ENCODE data around the gene TSKU.
"Not testable (repeated sequence)": the region's sequence is repeated elsewhere in the genome, so short reads cannot be mapped to it uniquely, and the experiment has no call there.

Gene TSKU

GRCh38 chr11:76790251-76790650 lies 7.1 kb downstream of the TSKU start:
- H4K91ac ChIP-seq (ENCODE audit: low read length), result no peak overlapping the region
- no peak overlapping the region for H2AFZ ChIP-seq (ENCODE audit: low read depth, low read length)
- H3K27me3 ChIP-seq (ENCODE audit: control insufficient read depth in 1 of 2, insufficient read depth in 1 of 2, low read length in 2 of 2), result no peaks in the 10 kb centered on the region
- H3K4me3 ChIP-seq (ENCODE audit: insufficient read depth in 1 of 2, low read depth in 1 of 2, low read length in 2 of 2), result no peak overlapping the region
- no peak overlapping the region for H3K18ac ChIP-seq (ENCODE audit: low read depth in 1 of 2, low read length in 2 of 2)
- no peak overlapping the region for H3K27ac ChIP-seq (ENCODE audit: low read length, poor library complexity, severe bottlenecking)
- H3K9ac ChIP-seq (ENCODE audit: low read length), result no peak overlapping the region
- peak overlapping the region in 1 of 2 experiments; percentile 79 for H3K23ac ChIP-seq (ENCODE audit: low read length in 2 of 2)
- H2BK120ac ChIP-seq (ENCODE audit: low read depth, low read length), result no peak overlapping the region
- no peak overlapping the region for H3K14ac ChIP-seq (ENCODE audit: low read length in 2 of 2)
- no peak overlapping the region for H4K8ac ChIP-seq (ENCODE audit: low read length)
- no peak overlapping the region for H2BK5ac ChIP-seq (ENCODE audit: low read depth, low read length, poor library complexity, severe bottlenecking)
- H3K4me2 ChIP-seq (ENCODE audit: low read length, poor library complexity, severe bottlenecking), result no peak overlapping the region
- H2BK12ac ChIP-seq (ENCODE audit: low read length in 2 of 2), result no peak overlapping the region
- peaks cover 24% of the 10 kb centered on the region for H3K79me1 ChIP-seq (replicated peaks; ENCODE audit: low read length, poor library complexity, severe bottlenecking)
- no peaks in the 10 kb centered on the region for H3K9me3 ChIP-seq (ENCODE audit: control insufficient read depth, low read length)
- H3K4ac ChIP-seq (ENCODE audit: low read depth in 1 of 2, low read length in 2 of 2), result no peak overlapping the region
- H3K36me3 ChIP-seq (ENCODE audit: control insufficient read depth in 1 of 2, insufficient read depth in 2 of 2, low read depth in 1 of 2, low read length in 2 of 2), result peaks cover 11 to 40% of the 10 kb centered on the region in 2 experiments
- no peak for DNase-seq
- H2BK15ac ChIP-seq (ENCODE audit: low read depth, poor library complexity, severe bottlenecking), result no peak overlapping the region
- no peak overlapping the region for H2AK5ac ChIP-seq (ENCODE audit: low read length, severe bottlenecking)
- 87% methylated on average over 5 of the region's 5 CpGs for WGBS
- H3K4me1 ChIP-seq (ENCODE audit: control insufficient read depth, insufficient read depth, low read depth, low read length), result peaks cover 62% of the 10 kb centered on the region

GRCh38 chr11:76791002-76791770 lies 8.0 kb downstream of the TSKU start:
- not testable (repeated sequence) for H3K4ac ChIP-seq (ENCODE audit: low read depth in 1 of 2, low read length in 2 of 2); H4K8ac ChIP-seq (ENCODE audit: low read length); H3K23ac ChIP-seq (ENCODE audit: low read length in 2 of 2); H3K9me3 ChIP-seq (ENCODE audit: control insufficient read depth, low read length); H3K18ac ChIP-seq (ENCODE audit: low read depth in 1 of 2, low read length in 2 of 2); H3K9ac ChIP-seq (ENCODE audit: low read length); H3K27me3 ChIP-seq (ENCODE audit: control insufficient read depth in 1 of 2, insufficient read depth in 1 of 2, low read length in 2 of 2); H3K27ac ChIP-seq (ENCODE audit: low read length, poor library complexity, severe bottlenecking); H2BK120ac ChIP-seq (ENCODE audit: low read depth, low read length); H3K4me2 ChIP-seq (ENCODE audit: low read length, poor library complexity, severe bottlenecking); H2AFZ ChIP-seq (ENCODE audit: low read depth, low read length); H3K4me3 ChIP-seq (ENCODE audit: insufficient read depth in 1 of 2, low read depth in 1 of 2, low read length in 2 of 2); DNase-seq; H2BK5ac ChIP-seq (ENCODE audit: low read depth, low read length, poor library complexity, severe bottlenecking); H4K91ac ChIP-seq (ENCODE audit: low read length); H3K14ac ChIP-seq (ENCODE audit: low read length in 2 of 2); H2BK15ac ChIP-seq (ENCODE audit: low read depth, poor library complexity, severe bottlenecking); H2BK12ac ChIP-seq (ENCODE audit: low read length in 2 of 2); H2AK5ac ChIP-seq (ENCODE audit: low read length, severe bottlenecking)
- Histone ChIP-seq H3K79me1 (replicated peaks; ENCODE audit: low read length, poor library complexity, severe bottlenecking) (peaks cover 31% of the 10 kb centered on the region), H3K4me1 (ENCODE audit: control insufficient read depth, insufficient read depth, low read depth, low read length) (peaks cover 62% of the 10 kb centered on the region), H3K36me3 (ENCODE audit: control insufficient read depth in 1 of 2, insufficient read depth in 2 of 2, low read depth in 1 of 2, low read length in 2 of 2) (peaks cover 18 to 49% of the 10 kb centered on the region in 2 experiments)
- WGBS, result 92% methylated on average over 4 of the region's 4 CpGs

GRCh38 chr11:76791861-76792260 lies 8.7 kb downstream of the TSKU start:
- no peak overlapping the region for H2AK5ac ChIP-seq (ENCODE audit: low read length, severe bottlenecking)
- H2BK120ac ChIP-seq (ENCODE audit: low read depth, low read length), result no peak overlapping the region
- no peak overlapping the region for H4K91ac ChIP-seq (ENCODE audit: low read length)
- no peak overlapping the region for H2BK12ac ChIP-seq (ENCODE audit: low read length in 2 of 2)
- H3K9ac ChIP-seq (ENCODE audit: low read length), result no peak overlapping the region
- H3K4me3 ChIP-seq (ENCODE audit: insufficient read depth in 1 of 2, low read depth in 1 of 2, low read length in 2 of 2), result no peak overlapping the region
- no peak overlapping the region for H3K27ac ChIP-seq (ENCODE audit: low read length, poor library complexity, severe bottlenecking)
- WGBS, result 93% methylated on average over 6 of the region's 6 CpGs
- no peak overlapping the region for H3K14ac ChIP-seq (ENCODE audit: low read length in 2 of 2)
- peak overlapping the region in 1 of 2 experiments; percentile 18 for H3K18ac ChIP-seq (ENCODE audit: low read depth in 1 of 2, low read length in 2 of 2)
- H3K4ac ChIP-seq (ENCODE audit: low read depth in 1 of 2, low read length in 2 of 2), result no peak overlapping the region
- H3K36me3 ChIP-seq (ENCODE audit: control insufficient read depth in 1 of 2, insufficient read depth in 2 of 2, low read depth in 1 of 2, low read length in 2 of 2), result peaks cover 25 to 55% of the 10 kb centered on the region in 2 experiments
- no peak overlapping the region for H4K8ac ChIP-seq (ENCODE audit: low read length)
- H3K27me3 ChIP-seq (ENCODE audit: control insufficient read depth in 1 of 2, insufficient read depth in 1 of 2, low read length in 2 of 2), result no peaks in the 10 kb centered on the region
- no peak overlapping the region for H3K4me2 ChIP-seq (ENCODE audit: low read length, poor library complexity, severe bottlenecking)
- peaks cover 55% of the 10 kb centered on the region for H3K4me1 ChIP-seq (ENCODE audit: control insufficient read depth, insufficient read depth, low read depth, low read length)
- no peak overlapping the region for H3K23ac ChIP-seq (ENCODE audit: low read length in 2 of 2)
- H3K79me1 ChIP-seq (replicated peaks; ENCODE audit: low read length, poor library complexity, severe bottlenecking), result peaks cover 37% of the 10 kb centered on the region
- peak; percentile 52 for DNase-seq
- H2BK15ac ChIP-seq (ENCODE audit: low read depth, poor library complexity, severe bottlenecking), result no peak overlapping the region
- H3K9me3 ChIP-seq (ENCODE audit: control insufficient read depth, low read length), result no peaks in the 10 kb centered on the region
- no peak overlapping the region for H2AFZ ChIP-seq (ENCODE audit: low read depth, low read length)
- no peak overlapping the region for H2BK5ac ChIP-seq (ENCODE audit: low read depth, low read length, poor library complexity, severe bottlenecking)

- H3K4me1 ChIP-seq (ENCODE audit: control insufficient read depth, insufficient read depth, low read depth, low read length), result peaks cover 50% of the 10 kb centered on the region
- H3K9ac ChIP-seq (ENCODE audit: low read length), result peak overlapping the region; percentile 31
- no peak overlapping the region for H4K91ac ChIP-seq (ENCODE audit: low read length)
Measured at GRCh38 chr11:76792505-76793264, 9.5 kb downstream of the TSKU start.

More at GRCh38 chr11:76792505-76793264, 9.5 kb downstream of the TSKU start:
- no peak overlapping the region for H3K18ac ChIP-seq (ENCODE audit: low read depth in 1 of 2, low read length in 2 of 2)
- H3K27ac ChIP-seq (ENCODE audit: low read length, poor library complexity, severe bottlenecking), result no peak overlapping the region
- no peaks in the 10 kb centered on the region for H3K9me3 ChIP-seq (ENCODE audit: control insufficient read depth, low read length)
- H3K4ac ChIP-seq (ENCODE audit: low read depth in 1 of 2, low read length in 2 of 2), result no peak overlapping the region
- H3K23ac ChIP-seq (ENCODE audit: low read length in 2 of 2), result peak overlapping the region in 1 of 2 experiments; percentile 79
- no peaks in the 10 kb centered on the region for H3K27me3 ChIP-seq (ENCODE audit: control insufficient read depth in 1 of 2, insufficient read depth in 1 of 2, low read length in 2 of 2)
- no peak overlapping the region for H2BK15ac ChIP-seq (ENCODE audit: low read depth, poor library complexity, severe bottlenecking)
- no peak overlapping the region for H3K4me2 ChIP-seq (ENCODE audit: low read length, poor library complexity, severe bottlenecking)
- H4K8ac ChIP-seq (ENCODE audit: low read length), result peak overlapping the region; percentile 43
- no peak overlapping the region for H3K4me3 ChIP-seq (ENCODE audit: insufficient read depth in 1 of 2, low read depth in 1 of 2, low read length in 2 of 2)
- peaks cover 27 to 56% of the 10 kb centered on the region in 2 experiments for H3K36me3 ChIP-seq (ENCODE audit: control insufficient read depth in 1 of 2, insufficient read depth in 2 of 2, low read depth in 1 of 2, low read length in 2 of 2)
- no peak overlapping the region for H2AFZ ChIP-seq (ENCODE audit: low read depth, low read length)
- H3K14ac ChIP-seq (ENCODE audit: low read length in 2 of 2), result no peak overlapping the region
- peak overlapping the region; percentile 61 for H2AK5ac ChIP-seq (ENCODE audit: low read length, severe bottlenecking)
- H2BK12ac ChIP-seq (ENCODE audit: low read length in 2 of 2), result peak overlapping the region; percentile 28 to 29
- WGBS, result 94% methylated on average over 12 of the region's 13 CpGs
- no peak for DNase-seq
- no peak overlapping the region for H2BK120ac ChIP-seq (ENCODE audit: low read depth, low read length)
- H3K79me1 ChIP-seq (replicated peaks; ENCODE audit: low read length, poor library complexity, severe bottlenecking), result peaks cover 45% of the 10 kb centered on the region
- no peak overlapping the region for H2BK5ac ChIP-seq (ENCODE audit: low read depth, low read length, poor library complexity, severe bottlenecking)
